Eye (tissue), 1 donor: ENCODE measurements around the gene MAP3K5.
"Not testable (repeated sequence)": the region's sequence is repeated elsewhere in the genome, so short reads cannot be mapped to it uniquely, and the experiment has no call there.

Experiments
- DNase-seq: peaks from one replicate; pipeline ENCODE4 v3.0.0-alpha.2; 2015

Gene MAP3K5

DNA sequence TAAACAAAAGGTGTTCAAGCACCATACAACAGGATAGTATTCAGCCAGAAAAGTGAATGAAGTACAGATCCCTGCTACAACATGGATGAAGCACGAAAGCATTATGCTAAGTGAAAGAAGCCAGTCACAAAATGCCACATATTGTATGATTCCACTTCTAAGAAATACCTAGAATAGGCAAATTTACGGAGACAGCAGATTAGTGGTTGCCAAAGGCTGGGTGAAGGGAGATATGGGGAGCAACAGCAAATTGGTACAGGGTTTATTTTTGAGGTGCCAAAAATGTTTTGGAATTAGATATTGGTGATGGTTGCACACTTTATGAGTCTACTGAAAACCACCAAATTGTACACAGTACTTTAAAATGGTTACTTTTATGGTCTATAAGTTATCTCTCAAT, 23.2 kb downstream of the MAP3K5 start:
- no peak for DNase-seq

DNA sequence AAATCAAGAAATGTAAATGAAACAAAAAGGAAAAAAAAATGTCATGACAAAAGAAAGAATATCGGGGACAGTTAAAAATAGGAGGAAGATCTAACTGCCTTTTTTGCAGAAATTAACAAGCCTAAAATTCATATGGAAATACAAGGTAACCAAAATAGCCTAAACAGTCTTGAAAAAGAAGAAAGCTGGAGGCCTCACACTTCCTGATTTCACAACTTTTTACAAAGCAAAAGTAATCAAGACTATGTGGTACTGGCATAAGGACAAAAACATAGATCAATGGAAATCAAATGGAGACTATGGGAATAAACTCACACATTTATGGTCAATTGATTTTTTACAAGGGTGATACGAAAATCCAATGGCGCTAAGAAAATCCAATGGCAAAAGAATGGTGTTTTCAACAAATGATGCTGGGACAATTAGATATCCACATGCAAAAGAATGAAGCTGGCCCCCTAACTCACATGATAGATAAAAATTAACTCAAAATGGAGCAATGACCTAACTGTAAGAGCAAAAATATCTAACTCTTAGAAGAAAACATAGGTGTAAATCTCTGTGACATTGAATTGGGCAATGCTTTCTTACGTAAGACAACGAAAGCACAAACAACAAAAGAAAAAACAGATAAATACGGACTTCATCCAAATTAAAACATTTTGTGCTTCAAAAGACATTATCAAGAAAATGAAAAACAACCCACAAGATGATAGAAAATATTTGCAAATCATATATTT, 24.5 kb downstream of the MAP3K5 start:
- no peak for DNase-seq

DNA sequence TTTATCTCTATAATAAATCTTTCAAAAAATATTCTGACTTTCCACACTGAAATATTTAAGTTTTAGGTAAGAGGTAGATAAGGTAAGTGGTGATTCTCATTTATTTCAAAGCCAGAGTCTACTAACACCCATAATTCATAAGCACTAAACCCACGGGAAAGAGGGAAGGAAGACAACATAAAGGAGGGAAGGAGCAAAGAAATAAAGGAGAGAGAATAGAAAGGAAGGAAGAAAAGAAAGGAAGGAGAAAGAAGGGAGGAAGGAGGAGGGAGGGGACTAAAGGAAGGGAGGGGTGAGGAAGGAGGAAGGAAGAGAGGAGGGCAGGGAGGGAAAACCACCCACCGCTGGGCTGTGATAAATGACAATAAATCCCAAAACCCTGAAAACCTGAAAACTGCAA, 25.2 kb downstream of the MAP3K5 start:
- no peak for DNase-seq

DNA sequence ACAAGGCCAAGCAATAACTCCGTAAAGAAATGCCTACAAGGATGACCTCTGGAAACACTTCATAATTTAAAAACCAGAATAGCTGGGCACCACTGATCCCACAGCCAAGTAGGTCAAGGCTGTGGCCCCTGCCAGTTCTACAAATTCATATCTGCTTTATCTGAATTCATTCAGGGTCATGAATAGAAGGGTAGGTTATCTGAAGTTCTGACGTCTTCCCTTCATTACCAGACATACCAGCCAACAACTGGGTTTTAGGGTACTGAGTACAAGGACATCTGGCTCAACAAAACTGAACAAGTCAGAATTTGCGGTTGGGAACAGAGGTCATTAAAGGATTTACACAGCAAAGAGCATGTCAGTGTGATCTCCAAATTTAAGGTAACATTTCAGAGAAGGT, 26.0 kb downstream of the MAP3K5 start:
- no peak for DNase-seq

DNA sequence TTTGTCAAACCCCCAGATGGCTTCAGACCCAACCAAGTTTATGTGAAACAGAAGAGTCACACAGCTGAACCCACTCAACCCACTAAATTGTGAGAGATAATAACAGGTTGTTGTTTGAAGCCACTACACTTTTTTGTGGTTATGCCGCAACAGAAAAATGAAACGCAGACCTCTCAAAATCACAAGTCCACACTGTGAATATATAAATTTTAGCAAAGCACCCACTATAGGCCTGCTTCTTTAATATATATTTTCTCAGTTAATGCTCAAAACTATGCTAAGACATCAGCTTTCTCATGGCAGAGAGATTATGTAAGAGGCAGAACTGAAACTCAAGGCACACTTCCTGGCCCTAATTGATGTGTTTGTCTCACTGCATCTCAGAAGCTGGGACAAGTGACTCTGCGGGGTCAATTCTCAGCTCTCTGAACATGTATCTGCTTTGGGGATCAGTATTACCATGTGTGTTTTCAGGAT, 27.7 kb downstream of the MAP3K5 start:
- no peak for DNase-seq

DNA sequence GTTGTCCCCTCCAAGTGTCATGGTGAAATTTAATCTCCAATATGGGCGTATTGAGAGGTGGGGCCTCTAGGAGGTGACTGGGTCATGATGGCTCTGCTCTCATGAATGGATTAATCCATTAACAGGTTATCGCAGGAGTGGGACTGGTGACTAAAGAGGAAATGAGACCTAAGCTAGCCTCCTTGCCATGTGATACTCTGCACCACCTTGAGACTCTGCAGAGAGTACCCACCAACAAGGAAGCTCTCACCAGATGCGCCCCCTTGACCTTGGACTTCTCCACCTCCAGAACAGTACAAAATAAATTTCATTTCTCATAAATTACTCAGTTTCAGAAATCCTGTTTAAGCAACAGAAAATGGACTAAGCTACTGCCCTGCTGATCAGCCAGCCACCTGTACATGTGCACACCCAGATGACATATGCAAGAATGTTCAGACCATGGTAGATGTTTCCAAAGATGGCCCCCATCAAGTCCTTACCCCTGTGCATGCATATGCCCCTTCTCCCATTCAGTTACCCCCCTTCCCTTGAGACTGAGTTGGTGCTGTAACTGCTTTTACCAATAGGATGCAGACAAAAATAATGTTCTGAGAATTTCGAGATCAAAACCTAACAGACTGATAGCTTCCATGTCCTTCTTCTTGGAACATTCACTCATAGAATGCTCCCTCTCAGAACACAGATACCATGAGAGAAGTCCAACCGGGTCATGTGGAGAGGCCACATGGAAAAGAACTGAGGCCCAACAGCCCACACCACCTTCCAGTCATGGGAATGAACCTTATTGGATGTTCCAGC, 28.4 kb downstream of the MAP3K5 start:
- DNase-seq = no peak

DNA sequence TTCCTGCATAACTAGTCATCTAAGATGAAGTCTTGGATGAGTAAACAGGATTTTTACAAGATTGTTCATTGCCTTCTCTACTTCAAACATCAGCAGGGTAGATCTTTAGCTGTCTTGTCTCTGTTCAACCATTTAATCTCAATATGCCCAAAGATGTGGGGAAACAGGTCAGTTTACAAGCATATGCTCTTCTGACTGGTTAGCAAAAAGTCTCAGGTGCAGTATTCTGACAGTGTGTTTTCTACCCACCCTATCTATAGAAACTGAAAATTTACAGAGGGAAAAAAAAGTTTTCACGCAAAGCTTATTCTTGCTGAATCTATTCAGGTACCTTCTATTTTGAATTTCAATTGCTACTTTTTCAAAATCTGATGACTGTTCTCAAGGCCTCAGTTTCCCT, 29.0 kb downstream of the MAP3K5 start:
- no peak for DNase-seq

DNA sequence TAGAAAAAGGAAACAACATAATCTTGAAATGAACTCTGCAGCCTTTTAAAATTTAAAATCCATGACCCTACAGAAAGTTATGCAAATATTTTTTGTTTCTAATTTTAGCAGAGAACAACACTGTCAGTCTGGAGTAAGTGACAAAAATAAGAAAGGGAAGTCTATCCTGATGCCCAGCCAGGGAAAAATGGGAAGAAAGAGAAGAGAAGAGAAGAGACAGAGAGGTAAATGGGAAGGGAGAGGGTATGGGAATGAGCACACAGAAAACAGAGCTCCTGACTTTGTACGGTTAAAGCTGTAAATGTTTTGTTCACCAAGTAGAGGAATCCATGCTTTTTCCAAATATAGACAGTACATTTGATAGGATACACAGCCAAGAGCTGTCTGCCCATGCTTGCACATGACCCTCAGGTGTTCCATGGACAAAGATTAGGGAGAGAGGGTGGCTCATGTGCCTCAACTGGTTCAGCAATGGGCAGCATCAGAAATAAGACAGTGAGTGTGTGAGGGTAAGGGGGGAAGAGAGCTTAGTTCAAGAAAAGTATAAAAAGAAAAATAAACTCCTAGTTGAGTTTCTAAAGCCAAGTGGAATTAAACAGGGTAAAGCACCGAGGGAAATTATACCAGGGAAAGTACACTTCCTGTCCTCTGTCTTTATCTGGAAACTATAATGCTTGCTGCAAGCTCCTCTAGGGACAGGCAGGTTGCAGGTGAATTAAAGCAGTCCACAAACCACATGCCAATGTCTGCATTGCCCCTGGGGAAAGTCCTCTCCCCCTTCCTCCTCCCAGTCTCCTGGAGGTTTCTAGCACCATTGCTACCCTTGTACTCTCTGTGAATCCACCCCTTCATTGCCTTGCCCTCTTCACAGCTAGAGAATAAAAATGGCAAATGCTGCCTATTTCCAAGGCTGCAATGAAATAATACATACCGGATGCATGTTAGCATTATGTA, 30.0 kb downstream of the MAP3K5 start:
- DNase-seq = no peak

DNA sequence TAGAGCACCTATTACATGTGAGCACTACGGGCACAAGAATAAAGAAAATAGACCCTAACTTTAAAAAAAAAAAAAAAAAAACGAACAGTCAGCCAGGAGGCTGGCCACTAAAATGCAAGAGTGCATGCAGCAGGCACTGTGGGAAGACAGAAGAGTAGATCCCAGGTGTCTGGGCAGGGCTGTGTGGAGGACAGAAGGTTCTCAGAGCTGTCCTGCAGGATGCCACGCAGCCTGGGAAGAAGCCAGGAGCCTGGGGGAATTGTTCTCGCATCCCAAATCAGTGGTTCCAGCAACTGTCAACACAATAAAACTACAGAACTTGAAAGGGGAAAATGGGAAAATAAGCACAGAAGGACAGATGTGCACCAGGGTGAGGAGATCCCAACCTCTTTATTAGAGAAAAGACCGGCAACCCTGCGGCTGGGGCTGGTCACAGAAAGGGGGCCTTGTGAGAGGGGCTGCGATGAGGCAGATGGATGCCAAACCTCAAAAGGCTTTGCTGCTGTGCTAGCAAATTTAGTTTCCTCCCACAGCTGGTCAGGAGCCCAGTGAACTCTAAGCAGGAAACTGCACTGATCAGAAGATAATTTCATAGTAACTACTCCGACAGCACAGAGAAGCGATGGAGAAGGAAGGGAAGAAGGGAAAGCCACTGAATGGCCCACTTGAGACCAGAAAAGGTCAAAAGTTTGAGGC, 30.9 kb downstream of the MAP3K5 start:
- DNase-seq = peak; percentile 30

DNA sequence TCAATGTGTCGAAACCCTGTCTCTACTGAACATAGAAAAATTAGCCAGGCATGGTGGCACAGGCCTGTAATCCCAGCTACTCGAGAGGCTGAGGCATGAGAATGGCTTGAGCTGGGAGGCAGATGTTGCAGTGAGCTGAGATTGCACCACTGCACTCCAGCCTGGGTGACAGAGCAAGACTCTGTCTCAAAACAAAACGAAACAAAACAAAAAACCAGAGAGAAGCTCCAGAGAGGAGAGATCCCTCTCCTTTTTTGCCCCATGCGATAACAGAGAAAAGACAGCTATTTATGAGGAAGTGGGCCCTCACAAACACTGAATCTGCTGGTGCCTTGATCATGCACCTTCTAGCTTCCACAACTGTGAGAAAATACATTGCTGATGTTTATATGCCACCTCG, 31.5 kb downstream of the MAP3K5 start:
- DNase-seq = not testable (repeated sequence)

DNA sequence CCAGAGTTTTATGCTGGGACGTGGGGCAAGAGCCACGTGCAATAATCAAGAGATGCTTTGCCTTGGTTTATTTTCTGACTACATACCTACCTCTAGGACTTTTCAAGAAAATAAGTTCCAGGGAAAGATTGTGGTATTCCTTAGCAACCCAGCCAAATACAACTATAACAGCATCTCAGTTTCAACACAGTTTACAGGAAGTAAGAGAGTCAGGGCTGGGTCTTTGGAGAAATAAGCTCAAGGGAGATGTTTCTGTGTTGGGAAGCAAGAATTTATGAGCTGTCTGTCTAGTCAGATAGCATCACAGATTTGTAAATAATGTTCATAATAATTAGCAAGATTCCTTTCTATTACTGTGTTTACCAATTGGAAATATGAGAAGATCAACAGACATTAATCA, 35.1 kb downstream of the MAP3K5 start:
- no peak for DNase-seq

DNA sequence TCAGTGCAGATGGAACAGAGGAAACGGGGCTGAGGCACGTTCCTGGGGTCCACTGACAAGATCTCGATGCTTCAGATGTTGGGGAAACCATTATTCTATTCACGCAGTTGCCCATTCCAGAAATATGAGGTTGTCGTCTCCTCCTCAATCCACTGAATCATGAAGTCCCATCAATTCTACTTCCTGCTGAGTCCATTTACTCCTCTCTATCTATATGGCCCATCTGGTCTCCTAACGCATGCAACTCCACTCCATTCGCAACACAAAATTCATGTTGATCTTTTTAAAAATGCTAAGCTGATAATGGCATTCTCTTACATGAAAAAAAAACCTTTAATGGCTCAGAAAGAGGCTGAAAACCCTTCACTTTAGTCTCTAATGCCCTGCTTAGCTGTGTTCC, 37.5 kb downstream of the MAP3K5 start:
- DNase-seq = no peak

DNA sequence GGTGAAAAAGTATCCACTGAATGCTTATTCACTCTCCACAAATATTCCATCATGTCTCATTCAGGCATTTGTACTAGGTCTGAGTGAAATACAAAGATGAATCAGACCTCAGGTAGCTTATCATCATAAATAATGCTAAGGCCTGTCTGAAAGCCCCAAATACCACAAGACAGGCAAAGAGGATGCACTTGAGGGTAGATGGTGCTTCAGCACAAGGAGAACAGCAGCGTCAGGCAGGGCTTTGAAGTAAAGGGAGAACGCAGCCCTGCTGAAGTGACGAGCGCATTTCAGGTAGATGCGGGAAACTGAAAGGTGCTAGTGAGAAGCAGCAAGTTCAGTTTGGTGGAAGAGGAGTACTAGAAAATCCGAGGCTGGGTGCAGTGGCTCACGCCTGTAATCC, 38.7 kb downstream of the MAP3K5 start:
- no peak for DNase-seq

DNA sequence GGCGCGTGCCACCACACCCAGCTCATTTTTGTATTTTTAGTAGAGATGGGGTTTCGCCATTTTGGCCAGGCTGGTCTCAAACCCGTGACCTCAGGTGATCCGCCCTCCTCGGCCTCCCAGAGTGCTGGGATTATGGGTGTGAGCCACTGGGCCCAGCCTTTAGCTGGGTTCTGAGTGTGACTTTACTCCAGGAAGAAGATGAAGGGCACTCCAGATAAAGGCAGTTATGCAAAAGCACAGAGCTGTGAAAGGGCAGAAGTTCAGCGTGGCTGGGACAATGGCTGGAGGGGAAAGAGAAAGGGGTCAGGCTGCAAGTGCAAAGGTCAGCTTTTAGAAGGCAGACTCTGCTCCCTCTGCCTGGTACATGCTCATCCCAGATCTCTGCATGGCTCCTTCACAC, 39.7 kb downstream of the MAP3K5 start:
- no peak for DNase-seq

DNA sequence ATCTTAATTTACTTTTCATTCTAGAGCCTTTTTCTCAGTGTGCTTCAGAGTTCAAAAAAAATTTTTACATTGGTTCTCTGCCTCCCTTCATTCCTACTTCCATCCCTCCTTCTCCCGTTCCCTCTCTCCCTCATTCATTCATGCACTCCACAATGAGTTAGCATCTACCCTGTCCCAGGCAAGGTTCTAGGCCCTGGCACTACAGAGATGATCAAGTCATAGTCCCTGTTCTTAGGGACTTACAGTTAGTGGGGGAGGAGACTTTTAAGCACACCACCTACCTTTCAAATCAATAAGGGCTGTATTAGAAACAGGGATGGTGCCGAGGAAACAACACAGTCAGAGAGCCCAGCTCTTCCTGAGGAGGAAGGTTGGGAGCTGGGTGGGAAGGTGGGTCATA, 40.3 kb downstream of the MAP3K5 start:
- no peak for DNase-seq

DNA sequence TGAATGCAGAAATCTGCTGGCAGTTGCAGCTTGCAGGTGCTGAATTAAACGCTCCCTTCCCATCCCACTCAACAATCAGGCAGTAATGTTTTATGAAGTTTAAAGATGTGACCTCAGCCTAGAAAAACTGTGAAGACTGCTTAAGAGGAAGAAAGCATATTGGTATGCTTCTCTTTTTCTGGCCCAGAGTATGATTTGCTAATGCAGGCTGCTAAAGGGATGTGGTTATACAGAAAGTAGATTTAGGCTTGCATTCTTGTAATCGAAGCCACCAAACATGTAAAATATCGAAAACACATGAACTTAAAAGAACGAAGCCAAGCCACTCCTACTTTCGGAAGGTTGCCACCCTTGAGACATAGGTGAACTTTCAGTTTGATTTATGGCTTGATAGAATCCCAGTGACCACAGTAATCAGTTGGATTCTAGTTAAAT, 40.7 kb downstream of the MAP3K5 start:
- DNase-seq = no peak

DNA sequence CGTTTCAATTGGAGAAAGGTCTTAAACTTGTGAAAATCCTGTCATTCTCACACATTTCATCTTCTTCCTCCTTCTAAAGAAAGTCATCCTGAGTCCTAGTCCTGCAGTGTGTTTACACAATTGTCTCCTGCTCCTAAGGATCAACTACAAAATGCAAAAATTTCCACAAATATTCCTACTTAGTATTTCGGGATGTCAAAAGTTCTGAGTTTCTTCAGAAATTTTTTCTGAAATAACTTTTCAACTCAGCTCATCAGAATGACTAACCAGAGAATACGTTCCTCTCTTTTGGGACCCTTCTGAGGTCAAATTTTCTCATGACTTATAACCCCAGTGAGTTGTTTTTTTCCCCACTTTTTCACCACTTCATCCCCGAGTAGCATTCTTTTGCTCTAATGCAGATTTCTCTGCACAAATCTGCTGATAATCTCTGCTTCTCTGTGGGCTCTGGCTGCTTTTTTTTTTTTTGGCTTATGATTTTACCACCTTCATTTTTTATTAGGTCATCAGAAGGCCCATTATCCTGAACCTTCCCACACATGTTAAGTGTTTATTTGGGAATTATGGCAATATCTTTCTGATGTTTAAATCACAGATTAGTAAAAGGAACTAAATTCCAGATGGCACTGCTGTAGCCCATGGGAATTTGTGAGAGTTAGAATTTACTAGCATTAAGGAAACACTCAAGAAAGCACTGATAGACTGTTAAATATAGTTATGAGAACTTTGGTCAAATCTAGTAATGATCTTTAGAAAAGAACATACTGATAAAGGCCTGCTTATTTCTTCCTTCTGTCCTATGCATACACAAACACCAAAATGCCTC, 41.4 kb downstream of the MAP3K5 start:
- DNase-seq = no peak

DNA sequence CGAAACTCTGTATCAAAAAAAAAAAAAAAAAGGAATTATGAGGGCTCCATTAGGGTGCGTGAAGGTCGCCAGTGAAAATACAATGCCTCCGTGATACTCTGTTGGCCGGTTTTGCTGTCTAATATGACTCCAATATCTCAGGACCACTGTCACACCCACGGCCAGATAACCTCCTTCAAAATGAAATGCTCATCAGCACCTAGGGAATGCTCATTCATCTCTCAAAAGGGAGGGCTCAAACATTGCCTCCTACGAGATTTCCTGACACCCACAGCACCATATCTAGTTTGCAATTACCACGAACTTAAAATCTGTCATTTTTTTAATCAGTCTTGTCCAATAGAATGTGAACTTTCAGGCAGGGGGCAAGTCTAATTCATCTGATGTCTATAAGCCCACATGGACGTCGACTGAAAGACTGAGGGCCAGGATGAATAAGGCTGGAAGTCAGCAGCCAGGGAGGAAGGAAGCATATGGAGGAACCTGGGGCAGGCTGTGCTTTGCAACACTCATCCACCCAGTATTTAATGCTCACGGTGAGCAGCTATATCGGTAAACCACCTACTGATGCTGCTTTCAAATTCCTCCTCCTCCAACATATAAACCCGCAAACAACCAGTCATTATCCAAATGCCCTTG, 42.8 kb downstream of the MAP3K5 start:
- no peak for DNase-seq

DNA sequence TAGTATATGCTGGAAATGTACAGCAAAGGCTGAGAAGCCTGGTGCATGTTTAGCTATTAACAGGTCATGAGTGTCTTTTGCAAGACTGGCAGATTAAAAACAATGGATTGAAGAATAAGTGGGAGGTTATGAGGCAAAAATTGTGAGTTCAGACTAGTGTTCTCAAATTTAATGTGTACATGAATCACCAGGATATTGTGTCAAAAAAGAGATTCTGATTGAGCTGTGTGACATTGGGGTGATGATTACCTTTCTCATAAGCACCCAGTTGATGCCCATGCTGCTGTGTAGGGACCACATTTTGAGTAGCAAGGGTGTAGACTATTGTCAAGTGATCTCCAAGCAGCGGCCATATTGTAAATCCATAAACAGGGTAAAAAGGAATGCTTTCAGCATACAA, 44.8 kb downstream of the MAP3K5 start:
- DNase-seq = no peak

DNA sequence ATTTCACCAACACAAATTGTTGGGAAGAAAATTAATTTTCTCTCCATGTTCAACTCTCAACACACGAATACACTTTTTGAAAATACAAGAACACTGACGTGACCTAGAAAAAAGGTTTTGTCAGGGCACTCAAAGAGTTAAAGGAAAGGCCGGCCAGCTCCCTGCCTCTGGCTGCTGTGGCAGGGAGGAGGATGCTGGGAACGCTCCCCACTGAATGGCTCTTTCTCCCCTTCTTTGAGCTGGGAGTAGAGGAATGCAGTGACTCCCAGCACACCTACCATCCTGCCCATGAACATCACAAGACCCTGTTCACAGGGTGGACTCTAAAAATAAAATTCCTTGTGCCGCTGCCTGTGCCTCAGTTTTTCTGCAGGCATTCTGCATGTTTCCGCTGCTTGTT, 47.0 kb downstream of the MAP3K5 start:
- DNase-seq = no peak

DNA sequence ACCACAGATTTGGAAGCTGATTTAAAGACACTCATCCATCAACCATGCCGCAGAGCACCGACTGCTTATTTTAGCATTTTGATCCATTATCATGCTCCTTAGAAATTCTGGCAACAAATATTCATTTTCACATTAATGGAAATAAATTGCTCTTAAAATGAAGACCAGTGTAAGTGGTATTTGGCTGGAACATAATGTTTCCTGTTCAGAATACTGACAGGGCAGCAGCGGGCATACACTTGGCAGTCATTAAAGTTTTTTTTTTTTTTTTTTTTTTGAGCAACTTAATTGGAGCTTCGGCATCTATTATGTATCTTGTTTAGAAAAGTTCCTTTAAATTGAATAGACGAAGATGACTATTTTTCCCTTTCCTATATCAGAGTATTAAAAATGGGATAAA, 47.4 kb downstream of the MAP3K5 start:
- DNase-seq = no peak
